HepG2 (cell line): ENCODE measurements around the gene PLEKHG5. TPM values are rescaled to one million over a fixed set of nuclear protein-coding genes. Genes with fewer than 3 reads are reported as not detected.

Experiments used
- ATAC-seq: fragments of 200-7000 bp; cut with Tn5 transposase; 3 replicates; pipeline ENCODE4 v1.9.1; 2020; ENCODE audit warnings: mild to moderate bottlenecking, moderate library complexity
- BruUV-seq: library from RNA; stranded (reverse); fragments of 400-500 nt; replicated peaks from 2 replicates; lab custom pipeline; 2021; lab: Mats Ljungman, UMichigan
- CTCF ChIA-PET: fragments of 300-600 bp; formaldehyde crosslinking; extraction: SDS; loops from one replicate; lab custom pipeline; 2021; ENCODE audit warnings: low total read pairs, inconsistent platforms, low intra/inter-chr PET ratio; lab: Yijun Ruan, JAX
- POLR2A ChIA-PET: fragments of 350-600 bp; sonication (Branson Sonifier 250); formaldehyde crosslinking; loops from one replicate; lab custom pipeline; 2020; ENCODE audit warnings: antibody characterized with exemption, inconsistent platforms; lab: Yijun Ruan, JAX
- DNase-seq: peaks from one replicate; pipeline ENCODE4 v3.0.0-alpha.2; 2015; ENCODE audit warnings: low spot score
- FAIRE-seq: peaks from 3 replicates; lab custom pipeline; 2011; peaks lifted over from hg19 to GRCh38; lab: Jason Lieb, UNC
- H2AFZ ChIP-seq: one replicate; pipeline ENCODE4 v1.6.1; 2011; ENCODE audit warnings: low read length, inconsistent platforms
- H3K27ac ChIP-seq: fragments of 300-600 bp; 3 replicates; pipeline ENCODE4 v1.8.0; 2011; ENCODE audit warnings: mixed run types, mild to moderate bottlenecking, mixed read lengths, low read length, inconsistent platforms; ENCODE audit not compliant: insufficient read depth; ENCODE audit errors: extremely low read length
- H3K27me3 ChIP-seq, 2 experiments: fragments of 200-600 bp in 1 of 2; 2 replicates in 1 of 2; 3 replicates in 1 of 2; pipeline versions ENCODE4 v1.6.0 to v1.8.0; 2011; ENCODE audit warnings: low read length in 2 of 2, mild to moderate bottlenecking in 2 of 2, moderate library complexity in 2 of 2, inconsistent platforms in 1 of 2; ENCODE audit not compliant: insufficient read depth in 2 of 2, control insufficient read depth in 1 of 2
- H3K36me3 ChIP-seq, 2 experiments: fragments of 200-600 bp in 1 of 2; replicated peaks in 1 of 2; 2 replicates in 1 of 2; 3 replicates in 1 of 2; pipeline versions ENCODE4 v1.5.1 to v1.8.0; 2011; ENCODE audit warnings: low read length in 2 of 2, inconsistent platforms in 1 of 2; ENCODE audit not compliant: insufficient read depth in 2 of 2, control insufficient read depth in 1 of 2
- H3K4me1 ChIP-seq: 2 replicates; pipeline ENCODE4 v1.5.1; 2012; ENCODE audit warnings: low read length, inconsistent platforms; ENCODE audit not compliant: insufficient read depth
- H3K4me2 ChIP-seq: 2 replicates; pipeline ENCODE4 v1.6.0; 2011; ENCODE audit warnings: low read depth, low read length, inconsistent platforms
- H3K4me3 ChIP-seq, 3 experiments: fragments of 200-600 bp in 1 of 3; sonication (generic), shearing (Covaris generic) in 1 of 3; replicated peaks in 1 of 3; 2 replicates each; pipeline ENCODE4 v1.5.1; 2011 to 2016; ENCODE audit warnings: low read length in 3 of 3, inconsistent platforms in 2 of 3, low read depth in 2 of 3, mild to moderate bottlenecking in 2 of 3, control low read depth in 1 of 3, mixed read lengths in 1 of 3; ENCODE audit not compliant: insufficient read depth in 1 of 3
- H3K79me2 ChIP-seq: one replicate; pipeline ENCODE4 v1.6.1; 2011; ENCODE audit warnings: low read length, inconsistent platforms; ENCODE audit not compliant: insufficient read depth
- H3K9ac ChIP-seq: 2 replicates; pipeline ENCODE4 v1.6.0; 2011; ENCODE audit warnings: mild to moderate bottlenecking, low read depth, low read length, inconsistent platforms; ENCODE audit not compliant: insufficient read depth
- H3K9me3 ChIP-seq: 2 replicates; pipeline ENCODE4 v1.5.1; 2012; ENCODE audit warnings: mild to moderate bottlenecking, low read length
- H4K20me1 ChIP-seq: 2 replicates; pipeline ENCODE4 v1.6.0; 2011; ENCODE audit warnings: inconsistent platforms, mild to moderate bottlenecking, low read length, moderate library complexity; ENCODE audit not compliant: insufficient read depth
- FOXK2 ChIP-seq: fragments of 450-650 bp; IDR thresholded peaks from 2 replicates; pipeline ENCODE4 v1.6.1; 2016
- MBD4 ChIP-seq: IDR thresholded peaks from 2 replicates; pipeline ENCODE4 v1.6.1; 2012; ENCODE audit warnings: low read length, inconsistent platforms, borderline replicate concordance
- MED1 ChIP-seq: sonication (generic); formaldehyde crosslinking; IDR thresholded peaks from 2 replicates; pipeline ENCODE4 v1.4.0; 2020; ENCODE audit warnings: missing genetic modification reagents
- MEIS1 ChIP-seq: sonication (generic); formaldehyde crosslinking; IDR thresholded peaks from 2 replicates; pipeline ENCODE4 v1.9.0; 2021; ENCODE audit warnings: mild to moderate bottlenecking, missing genetic modification reagents, moderate library complexity, borderline replicate concordance
- ONECUT2 ChIP-seq: sonication (generic); formaldehyde crosslinking; IDR thresholded peaks from 2 replicates; pipeline ENCODE4 v1.4.0; 2020; ENCODE audit warnings: missing genetic modification reagents
- SP4 ChIP-seq: sonication (generic); formaldehyde crosslinking; IDR thresholded peaks from 2 replicates; pipeline ENCODE4 v1.8.1; 2023; ENCODE audit warnings: mild to moderate bottlenecking, missing genetic modification reagents
- TAF15 ChIP-seq: fragments of 200-400 bp; formaldehyde crosslinking; IDR thresholded peaks from one replicate; pipeline ENCODE4 v1.6.1; 2018; ENCODE audit warnings: mild to moderate bottlenecking, low read depth, low read length; ENCODE audit not compliant: poor library complexity, severe bottlenecking
- TARDBP ChIP-seq: sonication (generic); formaldehyde crosslinking; IDR thresholded peaks from 2 replicates; pipeline ENCODE4 v1.8.0; 2022; ENCODE audit warnings: mild to moderate bottlenecking, missing genetic modification reagents
- TP53 ChIP-seq: sonication (generic); formaldehyde crosslinking; conservative IDR thresholded peaks from 2 replicates; pipeline ENCODE4 v1.4.0; 2020; ENCODE audit warnings: missing genetic modification reagents
- ZFP36L2 ChIP-seq: sonication (generic); formaldehyde crosslinking; IDR thresholded peaks from 2 replicates; pipeline ENCODE4 v1.4.0; 2020; ENCODE audit warnings: missing genetic modification reagents
- ZNF101 ChIP-seq: sonication (generic); formaldehyde crosslinking; IDR thresholded peaks from 2 replicates; pipeline ENCODE4 v1.4.0; 2020; ENCODE audit warnings: mild to moderate bottlenecking, low read depth, missing genetic modification reagents, borderline replicate concordance
- ZNF512 ChIP-seq: sonication (generic); formaldehyde crosslinking; IDR thresholded peaks from 2 replicates; pipeline ENCODE4 v1.4.0; 2020; ENCODE audit warnings: mild to moderate bottlenecking, missing genetic modification reagents
- WGBS: methylation state at CpG from one replicate; pipeline ENCODE4 v1.1.6; 2017; ENCODE audit warnings: low lambda C conversion rate; 5-methylcytosine and 5-hydroxymethylcytosine counted together
- in situ Hi-C: cut with HindIII; loops from 2 replicates; pipeline ENCODE4 v1.10.0; 2017; ENCODE audit warnings: low pct_unique_long_range_greater_than_20kb; ENCODE audit not compliant: extremely low pct_ligation_motif_present
- intact Hi-C: fragments of 100-400 bp; cut with micrococcal nuclease; formaldehyde crosslinking; loops from one replicate; pipeline ENCODE4 v1.10.0; 2022; ENCODE audit not compliant: unreplicated experiment
- polyA plus RNA-seq, 8 experiments: library from polyadenylated mRNA; depleted of rRNA in 3 of 8; stranded (reverse) in 7 of 8; unstranded in 1 of 8; fragments of >200 nt; fragmentation: Illumina TruSeq in 4 of 8; extraction: Trizol in 4 of 8; gene quantifications; 2 replicates each; pipeline versions ENCODE4 v1.2.1 to v1.2.3, GENCODE V29; 2011 to 2016; ENCODE audit warnings: low read depth in 4 of 8, missing spikeins in 1 of 8, mixed read lengths in 1 of 8; ENCODE audit not compliant: insufficient read depth in 1 of 8
- total RNA-seq, 5 experiments: library from RNA; depleted of rRNA; stranded (reverse); fragments of >200 nt; fragmentation: Illumina TruSeq; extraction: Trizol; gene quantifications; 2 replicates each; pipeline ENCODE4 v1.2.3, GENCODE V29; 2016; ENCODE audit warnings: low read depth in 1 of 5
- TF ChIP-seq, protein P1 (sequence below): sonication (generic); formaldehyde crosslinking; IDR thresholded peaks from 2 replicates; pipeline ENCODE4 v1.4.0; 2020; ENCODE audit warnings: mild to moderate bottlenecking, missing genetic modification reagents
- TF ChIP-seq, protein P2 (sequence below): sonication (generic); formaldehyde crosslinking; IDR thresholded peaks from 2 replicates; pipeline ENCODE4 v1.4.0; 2020; ENCODE audit warnings: missing genetic modification reagents

PLEKHG5 gene
- total and polyA plus RNA-seq, 2 of the 13 experiments (the other 11 are each of a cell fraction or from before 2014, with no cell fraction given), result 1.9 to 3.5 TPM

GRCh38 chr1:6462412-6463119, 28.9 kb downstream of the PLEKHG5 start:
- peaks cover 4% of the 10 kb centered on the region; the same call in 1 of the 2 replicates for H4K20me1 ChIP-seq
- H3K9ac ChIP-seq, result no peak overlapping the region
- in situ Hi-C loops (no loop called here), intact Hi-C loops (no loop called here)
- peaks cover 2 to 6% of the 10 kb centered on the region in 2 experiments; a peak in 2 of 5 replicates for H3K36me3 ChIP-seq
- H3K27me3 ChIP-seq, result no peaks in the 10 kb centered on the region
- ChIA-PET CTCF (no interaction called here), POLR2A (interaction anchor here (1.1 to 2.3 kb wide), 3 partner anchors 8 to 13 kb away, joined by 3 to 10 read pairs (median 8); no protein-coding TSS in a partner anchor)
- BruUV-seq, result no TSS peak
- H3K4me2 ChIP-seq, result no peak overlapping the region
- no peak overlapping the region for H2AFZ ChIP-seq
- WGBS, result 85% methylated on average over 12 of the region's 13 CpGs
- H3K9me3 ChIP-seq, result no peaks in the 10 kb centered on the region
- no peak overlapping the region for H3K4me3 ChIP-seq
- H3K79me2 ChIP-seq, result no peaks in the 10 kb centered on the region
- H3K4me1 ChIP-seq, result peaks cover 21% of the 10 kb centered on the region
- H3K27ac ChIP-seq, result no peak overlapping the region
- peak; percentile 1; the same call in 2 of the 3 replicates for ATAC-seq
- FAIRE-seq, result no peak
- DNase-seq, result no peak
- TF ChIP-seq FOXK2, result no peak
- no peak for TF ChIP-seq TAF15
- no peak for TF ChIP-seq ONECUT2 (CRISPR knock-in tag)
- TF ChIP-seq, protein P1, sequence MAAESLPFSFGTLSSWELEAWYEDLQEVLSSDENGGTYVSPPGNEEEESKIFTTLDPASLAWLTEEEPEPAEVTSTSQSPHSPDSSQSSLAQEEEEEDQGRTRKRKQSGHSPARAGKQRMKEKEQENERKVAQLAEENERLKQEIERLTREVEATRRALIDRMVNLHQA (CRISPR knock-in tag), result no peak
- TF ChIP-seq TP53 (CRISPR knock-in tag), result no peak
- TF ChIP-seq ZNF101 (CRISPR knock-in tag), result no peak
- TF ChIP-seq MEIS1 (CRISPR knock-in tag), result no peak
- TF ChIP-seq, protein P2, sequence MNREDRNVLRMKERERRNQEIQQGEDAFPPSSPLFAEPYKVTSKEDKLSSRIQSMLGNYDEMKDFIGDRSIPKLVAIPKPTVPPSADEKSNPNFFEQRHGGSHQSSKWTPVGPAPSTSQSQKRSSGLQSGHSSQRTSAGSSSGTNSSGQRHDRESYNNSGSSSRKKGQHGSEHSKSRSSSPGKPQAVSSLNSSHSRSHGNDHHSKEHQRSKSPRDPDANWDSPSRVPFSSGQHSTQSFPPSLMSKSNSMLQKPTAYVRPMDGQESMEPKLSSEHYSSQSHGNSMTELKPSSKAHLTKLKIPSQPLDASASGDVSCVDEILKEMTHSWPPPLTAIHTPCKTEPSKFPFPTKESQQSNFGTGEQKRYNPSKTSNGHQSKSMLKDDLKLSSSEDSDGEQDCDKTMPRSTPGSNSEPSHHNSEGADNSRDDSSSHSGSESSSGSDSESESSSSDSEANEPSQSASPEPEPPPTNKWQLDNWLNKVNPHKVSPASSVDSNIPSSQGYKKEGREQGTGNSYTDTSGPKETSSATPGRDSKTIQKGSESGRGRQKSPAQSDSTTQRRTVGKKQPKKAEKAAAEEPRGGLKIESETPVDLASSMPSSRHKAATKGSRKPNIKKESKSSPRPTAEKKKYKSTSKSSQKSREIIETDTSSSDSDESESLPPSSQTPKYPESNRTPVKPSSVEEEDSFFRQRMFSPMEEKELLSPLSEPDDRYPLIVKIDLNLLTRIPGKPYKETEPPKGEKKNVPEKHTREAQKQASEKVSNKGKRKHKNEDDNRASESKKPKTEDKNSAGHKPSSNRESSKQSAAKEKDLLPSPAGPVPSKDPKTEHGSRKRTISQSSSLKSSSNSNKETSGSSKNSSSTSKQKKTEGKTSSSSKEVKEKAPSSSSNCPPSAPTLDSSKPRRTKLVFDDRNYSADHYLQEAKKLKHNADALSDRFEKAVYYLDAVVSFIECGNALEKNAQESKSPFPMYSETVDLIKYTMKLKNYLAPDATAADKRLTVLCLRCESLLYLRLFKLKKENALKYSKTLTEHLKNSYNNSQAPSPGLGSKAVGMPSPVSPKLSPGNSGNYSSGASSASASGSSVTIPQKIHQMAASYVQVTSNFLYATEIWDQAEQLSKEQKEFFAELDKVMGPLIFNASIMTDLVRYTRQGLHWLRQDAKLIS (CRISPR knock-in tag), result no peak
- no peak for TF ChIP-seq ZNF512 (CRISPR knock-in tag)
- TF ChIP-seq TARDBP (CRISPR knock-in tag), result peak; percentile 35; the same call in 1 of the 2 replicates
- TF ChIP-seq MBD4, result no peak; the same call in 1 of the 2 replicates
- peak; percentile 3; the same call in 1 of the 2 replicates for TF ChIP-seq SP4 (CRISPR knock-in tag)
- no peak for TF ChIP-seq ZFP36L2 (CRISPR knock-in tag)
- TF ChIP-seq MED1 (CRISPR knock-in tag), result no peak
